ENCODE measurements around the gene MBD3L2B.
A peak's percentile ranks its signal among the peaks of the same experiment; 100 is the strongest.
"Not testable (repeated sequence)": the region's sequence is repeated elsewhere in the genome, so short reads cannot be mapped to it uniquely, and the experiment has no call there.

The MBD3L2B gene

DNA sequence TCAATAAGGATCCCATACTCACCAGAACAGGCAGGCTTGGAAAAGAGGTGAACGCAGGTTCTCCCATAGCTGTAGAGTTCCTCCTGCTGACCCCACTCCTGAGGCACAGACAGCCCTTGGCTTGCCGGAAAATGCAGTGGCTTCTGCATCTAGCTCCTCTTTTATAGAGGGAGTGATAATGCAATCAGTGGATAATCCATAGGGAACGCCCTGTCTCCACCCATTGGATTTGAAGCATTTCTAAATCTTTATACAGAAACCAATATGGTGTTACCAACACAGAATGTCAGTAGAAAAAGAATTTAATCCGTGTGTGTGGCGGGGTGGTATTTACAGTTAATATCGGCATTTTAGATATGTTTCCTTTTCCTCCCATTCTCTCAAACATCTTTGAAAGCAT, at the start of gene MBD3L2B:
TSS of gene MBD3L2B (minus strand) at position 101 of the 400 bp plus-strand sequence. CDS start at position 67, 34 bp downstream.
- DNase-seq (ENCODE audit: low read depth, low spot score) = not testable (repeated sequence)

- DNase-seq (ENCODE audit: low read depth, low spot score) = no peak
Measured at GRCh38 chr19:7069904-7070226, 48.6 kb upstream of the MBD3L2B start.

- peak; percentile 70 for DNase-seq (ENCODE audit: low read depth, low spot score)
Measured at GRCh38 chr19:7069042-7069903, 48.0 kb upstream of the MBD3L2B start, which contains the start of gene ZNF557. Gene ZNF557, plus strand, starts transcription at chr19:7069703. Its CDS starts 5,372 bp downstream, at chr19:7075075.

DNA sequence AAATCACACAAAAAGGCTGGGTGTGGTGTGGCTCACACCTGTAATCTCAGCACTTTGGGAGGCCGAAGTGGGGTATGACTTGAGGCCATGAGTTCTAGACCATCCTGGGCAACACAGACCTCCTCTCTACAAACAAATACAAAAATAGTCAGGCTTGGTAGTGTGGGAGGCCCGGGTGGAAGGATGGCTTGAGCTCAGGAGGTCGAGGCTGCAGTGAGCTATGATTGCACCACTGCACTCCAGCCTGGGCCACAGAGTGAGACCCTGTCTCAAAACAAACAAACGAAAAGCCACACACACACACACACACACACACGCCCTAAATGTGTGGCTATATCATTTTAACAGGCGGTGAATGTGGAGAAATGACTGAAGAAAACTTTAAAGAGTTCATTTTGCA, 47.4 kb upstream of the MBD3L2B start:
- no peak for DNase-seq (ENCODE audit: low read depth, low spot score)

DNA sequence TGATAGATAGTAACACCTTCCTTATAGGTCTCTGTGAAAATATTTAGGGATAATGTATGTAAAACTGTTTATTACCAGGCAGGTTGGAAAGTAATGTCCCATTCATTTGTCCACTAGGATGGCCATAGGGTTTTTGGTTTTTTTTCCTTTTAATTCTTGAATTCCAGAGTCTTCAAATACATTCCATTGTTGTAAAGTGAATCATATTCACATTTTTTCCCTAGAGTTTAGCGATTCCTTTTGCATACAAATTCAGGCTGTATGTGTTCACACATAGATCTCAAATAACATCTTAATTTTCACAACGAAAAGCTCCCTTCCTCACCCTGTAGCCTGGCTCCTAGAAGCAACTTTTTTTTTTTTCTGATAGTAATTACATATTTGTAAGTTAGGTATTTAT, 46.5 kb upstream of the MBD3L2B start:
- DNase-seq (ENCODE audit: low read depth, low spot score) = no peak

- peak; percentile 25 for DNase-seq (ENCODE audit: low read depth, low spot score)
Measured at GRCh38 chr19:7067122-7067521, 45.9 kb upstream of the MBD3L2B start.

GRCh38 chr19:7063764-7064418, 42.7 kb upstream of the MBD3L2B start:
- DNase-seq (ENCODE audit: low read depth, low spot score) = no peak

DNA sequence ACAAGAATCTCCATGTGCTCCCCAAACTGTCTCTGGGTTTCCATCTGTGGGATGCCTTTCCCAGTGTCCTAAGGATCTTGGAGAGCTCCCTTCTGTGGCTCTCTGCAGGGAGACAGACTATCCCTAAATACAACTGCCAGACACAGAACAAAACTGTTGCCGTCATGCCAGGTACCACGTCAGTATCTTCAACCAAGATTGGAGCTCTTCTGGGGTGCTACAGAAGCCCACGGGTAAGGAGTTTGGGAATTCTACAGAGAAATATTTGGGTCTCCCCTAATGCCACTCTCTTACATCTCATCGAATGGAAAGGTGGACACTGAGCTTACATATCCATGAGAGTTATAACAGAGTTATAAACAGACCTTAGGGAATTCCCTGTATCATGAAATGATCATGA, 42.1 kb upstream of the MBD3L2B start:
- no peak for DNase-seq (ENCODE audit: low read depth, low spot score)

- not testable (repeated sequence) for DNase-seq (ENCODE audit: low read depth, low spot score)
Measured at GRCh38 chr19:7059977-7060376, 38.7 kb upstream of the MBD3L2B start.

DNA sequence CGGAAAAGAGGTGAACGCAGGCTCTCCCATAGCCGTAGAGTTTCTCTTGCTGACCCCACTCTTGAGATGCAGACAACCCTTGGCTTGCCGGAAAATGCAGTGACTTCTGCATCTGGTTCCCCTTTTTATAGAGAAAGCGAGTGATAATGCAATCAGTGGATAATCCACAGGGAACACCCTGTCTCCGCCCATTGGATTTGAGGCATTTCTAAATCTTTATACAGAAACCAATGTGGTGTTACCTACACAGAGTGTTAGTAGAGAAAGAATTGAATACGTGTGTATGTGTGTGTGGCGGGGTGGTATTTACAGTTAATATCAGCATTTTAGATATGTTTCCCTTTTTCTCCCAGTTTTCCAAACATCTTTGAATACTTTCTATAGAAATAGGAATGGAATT, 37.3 kb upstream of the MBD3L2B start, which contains the start of gene MBD3L3:
TSS of gene MBD3L3 (minus strand) at position 101 of the 400 bp plus-strand sequence. CDS start at position 30, 71 bp downstream.
- DNase-seq (ENCODE audit: low read depth, low spot score) = not testable (repeated sequence)

DNA sequence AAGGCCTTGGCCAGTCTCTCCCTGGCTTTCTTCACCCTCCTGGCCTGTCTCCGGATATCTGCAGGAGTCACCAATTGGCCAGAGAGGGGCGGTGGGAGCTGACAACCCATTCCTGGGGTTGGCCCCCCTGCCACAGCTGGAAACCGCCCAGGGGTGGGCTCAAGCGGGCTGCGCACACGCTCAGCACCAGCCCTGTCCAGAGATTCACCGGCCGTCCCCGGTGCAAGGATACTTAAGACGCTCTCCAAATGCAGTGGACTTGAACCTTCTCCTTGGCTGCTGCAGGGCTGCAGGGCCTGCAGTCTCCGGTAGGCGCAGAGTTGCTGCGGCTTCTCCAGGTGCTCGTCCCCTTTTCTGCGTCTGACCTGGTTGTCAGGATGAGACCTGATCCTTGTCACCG, 35.1 kb upstream of the MBD3L2B start:
- DNase-seq (ENCODE audit: low read depth, low spot score) = not testable (repeated sequence)

DNA sequence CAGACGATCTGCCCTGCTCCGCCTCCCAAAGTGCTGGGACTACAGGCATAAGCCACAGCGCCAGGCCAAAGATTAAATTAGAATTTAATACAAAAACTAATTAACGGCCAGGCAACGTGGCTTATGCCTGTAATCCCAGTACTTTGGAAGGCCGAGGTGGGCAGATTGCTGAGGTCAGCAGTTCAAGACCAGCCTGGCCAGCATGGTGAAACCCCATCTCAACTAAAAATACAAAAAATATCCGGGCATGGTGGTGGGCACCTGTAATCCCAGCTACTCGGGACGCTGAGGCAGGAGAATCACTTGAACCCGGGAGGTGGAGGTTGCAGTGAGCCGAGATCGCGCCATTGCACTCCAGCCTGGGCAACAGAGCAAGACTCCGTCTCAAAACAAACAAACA, 34.4 kb upstream of the MBD3L2B start:
- not testable (repeated sequence) for DNase-seq (ENCODE audit: low read depth, low spot score)

DNA sequence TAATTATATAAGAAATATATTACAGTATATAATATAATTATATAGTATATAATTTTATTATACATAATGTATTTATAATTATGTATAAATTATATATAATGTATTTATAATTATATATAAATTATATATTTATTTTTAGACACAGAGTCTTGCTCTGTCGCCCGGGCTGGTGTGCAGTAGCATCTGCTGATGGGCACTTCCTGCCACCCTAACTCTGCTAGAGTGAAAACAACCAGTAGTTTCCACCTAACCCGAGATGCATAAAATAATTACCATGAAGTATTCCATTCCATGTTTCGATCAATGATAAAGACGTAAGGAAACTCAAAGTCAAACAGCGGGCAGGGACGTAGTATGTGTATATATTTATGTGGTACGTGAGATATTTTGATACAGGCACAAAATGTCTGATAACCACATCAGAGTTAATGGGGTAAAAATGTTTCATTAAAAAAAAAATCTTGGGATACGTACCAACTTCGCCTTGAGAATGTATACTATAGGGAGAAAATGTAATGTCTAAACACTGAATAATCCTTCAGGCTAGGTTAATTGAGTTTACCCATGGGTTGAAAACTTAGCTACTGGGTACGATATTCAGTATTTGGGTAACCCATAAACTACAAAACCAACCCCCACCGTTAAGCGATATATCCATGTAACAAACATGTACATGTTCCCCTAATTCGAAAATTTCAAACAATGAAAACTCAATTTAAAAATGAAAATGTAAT, 33.6 kb upstream of the MBD3L2B start:
- not testable (repeated sequence) for DNase-seq (ENCODE audit: low read depth, low spot score)

DNA sequence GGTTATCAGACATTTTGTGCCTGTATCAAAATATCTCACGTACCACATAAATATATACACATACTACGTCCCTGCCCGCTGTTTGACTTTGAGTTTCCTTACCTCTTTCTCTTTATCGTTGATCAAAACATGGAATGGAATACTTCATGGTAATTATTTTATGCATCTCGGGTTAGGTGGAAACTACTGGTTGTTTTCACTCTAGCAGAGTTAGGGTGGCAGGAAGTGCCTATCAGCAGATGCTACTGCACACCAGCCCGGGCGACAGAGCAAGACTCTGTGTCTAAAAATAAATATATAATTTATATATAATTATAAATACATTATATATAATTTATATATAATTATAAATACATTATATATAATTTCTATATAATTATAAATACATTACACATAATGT, 31.7 kb upstream of the MBD3L2B start:
- not testable (repeated sequence) for DNase-seq (ENCODE audit: low read depth, low spot score)

DNA sequence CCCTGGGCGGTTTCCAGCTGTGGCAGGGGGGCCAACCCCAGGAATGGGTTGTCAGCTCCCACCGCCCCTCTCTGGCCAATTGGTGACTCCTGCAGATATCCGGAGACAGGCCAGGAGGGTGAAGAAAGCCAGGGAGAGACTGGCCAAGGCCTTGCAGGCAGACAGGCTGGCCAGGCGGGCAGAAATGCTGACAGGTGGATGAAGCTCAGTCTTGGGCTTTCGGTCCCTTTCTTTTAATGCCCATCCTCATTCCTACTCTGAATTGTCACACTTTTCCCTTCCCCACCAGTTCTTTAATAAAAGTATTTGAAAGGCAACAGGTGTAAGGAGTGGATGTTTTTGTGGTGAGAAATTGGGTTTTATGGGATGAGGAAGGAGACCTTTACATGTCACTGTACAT, 30.2 kb upstream of the MBD3L2B start:
- DNase-seq (ENCODE audit: low read depth, low spot score) = not testable (repeated sequence)

GRCh38 chr19:7049021-7049420, 27.8 kb upstream of the MBD3L2B start, which contains the start of gene MBD3L2:
Gene MBD3L2, plus strand, starts transcription at chr19:7049321. Its CDS starts 53 bp downstream, at chr19:7049374.
- not testable (repeated sequence) for DNase-seq (ENCODE audit: low read depth, low spot score)

- DNase-seq (ENCODE audit: low read depth, low spot score) = not testable (repeated sequence)
Measured at GRCh38 chr19:7041563-7041962, 20.3 kb upstream of the MBD3L2B start.

DNA sequence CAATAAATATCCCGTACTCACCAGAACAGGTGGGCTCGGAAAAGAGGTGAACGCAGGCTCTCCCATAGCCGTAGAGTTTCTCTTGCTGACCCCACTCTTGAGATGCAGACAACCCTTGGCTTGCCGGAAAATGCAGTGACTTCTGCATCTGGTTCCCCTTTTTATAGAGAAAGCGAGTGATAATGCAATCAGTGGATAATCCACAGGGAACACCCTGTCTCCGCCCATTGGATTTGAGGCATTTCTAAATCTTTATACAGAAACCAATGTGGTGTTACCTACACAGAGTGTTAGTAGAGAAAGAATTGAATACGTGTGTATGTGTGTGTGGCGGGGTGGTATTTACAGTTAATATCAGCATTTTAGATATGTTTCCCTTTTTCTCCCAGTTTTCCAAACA, 18.8 kb upstream of the MBD3L2B start, which contains the start of gene MBD3L4:
TSS of gene MBD3L4 (minus strand) at position 101 of the 400 bp plus-strand sequence. CDS start at position 66, 35 bp downstream.
- not testable (repeated sequence) for DNase-seq (ENCODE audit: low read depth, low spot score)

DNA sequence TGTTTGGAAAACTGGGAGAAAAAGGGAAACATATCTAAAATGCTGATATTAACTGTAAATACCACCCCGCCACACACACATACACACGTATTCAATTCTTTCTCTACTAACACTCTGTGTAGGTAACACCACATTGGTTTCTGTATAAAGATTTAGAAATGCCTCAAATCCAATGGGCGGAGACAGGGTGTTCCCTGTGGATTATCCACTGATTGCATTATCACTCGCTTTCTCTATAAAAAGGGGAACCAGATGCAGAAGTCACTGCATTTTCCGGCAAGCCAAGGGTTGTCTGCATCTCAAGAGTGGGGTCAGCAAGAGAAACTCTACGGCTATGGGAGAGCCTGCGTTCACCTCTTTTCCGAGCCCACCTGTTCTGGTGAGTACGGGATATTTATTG, 9.0 kb upstream of the MBD3L2B start, which contains the start of gene MBD3L5:
TSS of gene MBD3L5 (plus strand) at position 301 of the 400 bp plus-strand sequence. CDS start at position 335, 34 bp downstream.
- DNase-seq (ENCODE audit: low read depth, low spot score) = not testable (repeated sequence)

DNA sequence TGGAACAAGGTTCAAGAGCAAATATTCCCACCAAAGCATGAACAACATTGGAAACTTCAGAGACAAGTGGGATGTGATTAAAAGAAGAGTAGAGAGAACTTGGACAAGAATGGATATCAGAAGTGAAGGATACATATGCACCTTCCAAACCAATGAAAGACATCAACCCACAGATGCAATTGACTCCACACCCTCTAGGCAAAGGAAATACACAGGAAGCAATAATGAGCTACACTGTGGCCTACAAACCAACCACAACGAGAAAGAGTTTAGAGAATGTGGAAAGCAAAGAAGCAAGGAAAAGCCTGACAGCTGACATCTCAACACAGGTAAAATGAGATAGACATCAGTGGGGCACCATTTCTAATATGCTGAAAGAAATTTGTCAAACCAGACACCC, 7.6 kb upstream of the MBD3L2B start:
- DNase-seq (ENCODE audit: low read depth, low spot score) = not testable (repeated sequence)

- no peak for DNase-seq (ENCODE audit: low read depth, low spot score)
Measured at GRCh38 chr19:7018828-7019227, 2.4 kb downstream of the MBD3L2B start.
